Measurements from ENCODE around the gene PTPRD.

PTPRD gene

DNA sequence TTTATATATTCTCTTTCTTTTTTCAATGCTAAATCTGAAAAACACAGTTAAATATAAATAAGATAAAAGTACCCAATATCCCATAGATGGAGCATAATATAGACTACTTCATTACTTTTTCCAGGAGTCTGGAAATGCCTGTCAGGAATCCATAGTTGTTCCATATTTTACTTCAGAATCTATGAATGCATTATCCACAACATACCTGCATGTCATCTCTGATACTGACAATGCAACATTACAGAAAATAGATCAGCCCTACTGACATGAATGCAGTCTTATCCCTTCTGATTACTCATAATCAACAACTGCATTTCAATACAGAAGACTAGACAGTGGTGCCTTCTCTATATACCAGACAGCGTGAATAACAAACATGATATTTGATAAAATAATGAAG lies 517.6 kb downstream of the PTPRD start:
- Histone ChIP-seq H3K36me3 (ENCODE audit: control insufficient read depth, low read length) (no peaks in the 10 kb centered on the region), H3F3A (ENCODE audit: control insufficient read depth, insufficient read depth) (no peaks in the 10 kb centered on the region), H3K4me3 (ENCODE audit: low read length) (no peak overlapping the region), H3K27ac (ENCODE audit: low read depth, low read length) (no peak overlapping the region), H3K79me2 (ENCODE audit: control insufficient read depth, low read length) (no peaks in the 10 kb centered on the region), H3K4me1 (ENCODE audit: control insufficient read depth, low read length) (no peaks in the 10 kb centered on the region), H3K9me2 (replicated peaks; ENCODE audit: control insufficient read depth, low read length) (no peaks in the 10 kb centered on the region), H4K20me1 (ENCODE audit: control insufficient read depth, insufficient read depth, low read depth, low read length) (no peaks in the 10 kb centered on the region), H3K9me3 (ENCODE audit: control insufficient read depth, insufficient read depth, low read length) (no peaks in the 10 kb centered on the region), H3K4me2 (ENCODE audit: low read length) (no peak overlapping the region), H3K27me3 (ENCODE audit: control insufficient read depth, low read length) (no peaks in the 10 kb centered on the region)
- no peak for TF ChIP-seq EZH2phosphoT487 (IDR thresholded peaks at IDR 0.05; ENCODE audit: borderline replicate concordance, low read length)
- TF ChIP-seq, protein P1, sequence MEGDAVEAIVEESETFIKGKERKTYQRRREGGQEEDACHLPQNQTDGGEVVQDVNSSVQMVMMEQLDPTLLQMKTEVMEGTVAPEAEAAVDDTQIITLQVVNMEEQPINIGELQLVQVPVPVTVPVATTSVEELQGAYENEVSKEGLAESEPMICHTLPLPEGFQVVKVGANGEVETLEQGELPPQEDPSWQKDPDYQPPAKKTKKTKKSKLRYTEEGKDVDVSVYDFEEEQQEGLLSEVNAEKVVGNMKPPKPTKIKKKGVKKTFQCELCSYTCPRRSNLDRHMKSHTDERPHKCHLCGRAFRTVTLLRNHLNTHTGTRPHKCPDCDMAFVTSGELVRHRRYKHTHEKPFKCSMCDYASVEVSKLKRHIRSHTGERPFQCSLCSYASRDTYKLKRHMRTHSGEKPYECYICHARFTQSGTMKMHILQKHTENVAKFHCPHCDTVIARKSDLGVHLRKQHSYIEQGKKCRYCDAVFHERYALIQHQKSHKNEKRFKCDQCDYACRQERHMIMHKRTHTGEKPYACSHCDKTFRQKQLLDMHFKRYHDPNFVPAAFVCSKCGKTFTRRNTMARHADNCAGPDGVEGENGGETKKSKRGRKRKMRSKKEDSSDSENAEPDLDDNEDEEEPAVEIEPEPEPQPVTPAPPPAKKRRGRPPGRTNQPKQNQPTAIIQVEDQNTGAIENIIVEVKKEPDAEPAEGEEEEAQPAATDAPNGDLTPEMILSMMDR (IDR thresholded peaks at IDR 0.05; ENCODE audit: low read depth, low read length, poor library complexity, severe bottlenecking), result no peak

DNA sequence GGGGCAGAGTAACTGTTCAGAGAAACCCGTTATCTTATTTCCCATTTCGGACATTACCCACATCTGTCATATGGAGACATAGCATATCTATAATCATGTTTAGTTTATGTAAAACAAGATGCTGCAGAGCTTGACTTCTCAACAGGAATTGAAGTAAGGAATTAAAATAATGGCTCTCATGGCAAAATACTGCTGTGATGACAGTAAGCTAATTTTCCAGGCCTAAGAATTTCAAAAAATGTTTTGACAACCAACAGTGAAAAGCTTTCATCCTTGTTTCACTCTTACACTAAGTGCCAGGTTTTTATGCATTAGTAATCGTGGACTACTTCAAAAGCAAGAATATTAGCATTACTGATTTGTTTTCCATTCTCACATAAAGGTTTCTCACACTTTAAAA lies 518.2 kb downstream of the PTPRD start:
- no peak for TF ChIP-seq EZH2phosphoT487 (IDR thresholded peaks at IDR 0.05; ENCODE audit: borderline replicate concordance, low read length)
- TF ChIP-seq, protein P1 (IDR thresholded peaks at IDR 0.05; ENCODE audit: low read depth, low read length, poor library complexity, severe bottlenecking), result no peak
- Histone ChIP-seq H4K20me1 (ENCODE audit: control insufficient read depth, insufficient read depth, low read depth, low read length) (no peaks in the 10 kb centered on the region), H3K4me1 (ENCODE audit: control insufficient read depth, low read length) (no peaks in the 10 kb centered on the region), H3K27me3 (ENCODE audit: control insufficient read depth, low read length) (no peaks in the 10 kb centered on the region), H3K79me2 (ENCODE audit: control insufficient read depth, low read length) (no peaks in the 10 kb centered on the region), H3K4me3 (ENCODE audit: low read length) (no peak overlapping the region), H3K9me2 (replicated peaks; ENCODE audit: control insufficient read depth, low read length) (no peaks in the 10 kb centered on the region), H3K36me3 (ENCODE audit: control insufficient read depth, low read length) (no peaks in the 10 kb centered on the region), H3K4me2 (ENCODE audit: low read length) (no peak overlapping the region), H3F3A (ENCODE audit: control insufficient read depth, insufficient read depth) (no peaks in the 10 kb centered on the region), H3K27ac (ENCODE audit: low read depth, low read length) (no peak overlapping the region), H3K9me3 (ENCODE audit: control insufficient read depth, insufficient read depth, low read length) (no peaks in the 10 kb centered on the region)

DNA sequence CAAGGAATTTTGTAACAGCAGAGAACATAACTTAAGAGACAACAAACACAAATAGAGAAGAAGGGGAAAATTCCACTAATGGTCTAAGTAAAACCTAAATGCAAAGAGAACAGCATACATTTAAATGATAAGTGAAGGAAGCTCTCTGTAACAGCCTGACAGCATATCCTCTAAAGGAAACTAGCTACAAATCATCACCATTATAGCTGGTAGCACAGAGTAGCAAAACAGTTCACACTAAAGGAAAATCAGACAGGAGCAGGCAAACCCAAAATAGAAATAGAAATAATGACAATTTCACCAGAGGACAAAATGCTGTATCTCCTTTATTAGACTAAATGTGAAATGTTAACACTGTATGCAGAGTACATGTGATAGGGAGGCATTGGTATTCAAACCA lies 532.8 kb downstream of the PTPRD start:
- TF ChIP-seq, protein P1 (IDR thresholded peaks at IDR 0.05; ENCODE audit: low read depth, low read length, poor library complexity, severe bottlenecking), result no peak
- TF ChIP-seq EZH2phosphoT487 (IDR thresholded peaks at IDR 0.05; ENCODE audit: borderline replicate concordance, low read length), result no peak
- Histone ChIP-seq H3K9me2 (replicated peaks; ENCODE audit: control insufficient read depth, low read length) (no peaks in the 10 kb centered on the region), H3K4me1 (ENCODE audit: control insufficient read depth, low read length) (no peaks in the 10 kb centered on the region), H3K4me3 (ENCODE audit: low read length) (no peak overlapping the region), H3K4me2 (ENCODE audit: low read length) (no peak overlapping the region), H3F3A (ENCODE audit: control insufficient read depth, insufficient read depth) (no peaks in the 10 kb centered on the region), H3K79me2 (ENCODE audit: control insufficient read depth, low read length) (no peaks in the 10 kb centered on the region), H3K27me3 (ENCODE audit: control insufficient read depth, low read length) (no peaks in the 10 kb centered on the region), H3K9me3 (ENCODE audit: control insufficient read depth, insufficient read depth, low read length) (no peaks in the 10 kb centered on the region), H4K20me1 (ENCODE audit: control insufficient read depth, insufficient read depth, low read depth, low read length) (no peaks in the 10 kb centered on the region), H3K27ac (ENCODE audit: low read depth, low read length) (no peak overlapping the region), H3K36me3 (ENCODE audit: control insufficient read depth, low read length) (no peaks in the 10 kb centered on the region)

Data from DOHH2 (cell line).